Measurements from ENCODE around the gene TPPP2.
"Not testable (repeated sequence)": the region's sequence is repeated elsewhere in the genome, so short reads cannot be mapped to it uniquely, and the experiment has no call there.

The TPPP2 gene

DNA sequence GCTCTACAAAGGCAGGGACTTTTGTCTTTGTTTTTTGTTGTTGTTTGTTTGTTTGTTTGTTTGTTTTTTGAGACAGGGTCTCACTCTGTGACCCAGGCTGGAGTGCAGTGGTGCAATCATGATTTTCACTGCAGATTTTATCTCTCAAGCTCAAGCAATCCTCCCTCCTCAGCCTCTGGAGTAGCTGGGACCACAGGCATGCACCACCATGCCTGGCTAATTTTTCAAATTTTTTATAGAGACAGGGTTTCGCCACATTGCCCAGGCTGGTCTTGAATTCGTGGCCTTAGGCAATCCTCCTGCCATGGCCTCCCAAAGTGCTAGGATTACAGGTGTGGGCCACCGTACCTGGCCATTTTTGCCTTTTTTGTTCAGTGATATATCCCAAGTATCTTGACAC is 10.9 kb downstream of the TPPP2 start:
- H3K27ac ChIP-seq (ENCODE audit: low read length); H3K9ac ChIP-seq (ENCODE audit: low read depth, low read length); H3K4me3 ChIP-seq (ENCODE audit: low read length); H3K9me3 ChIP-seq (ENCODE audit: insufficient read depth, low read depth, low read length); H3K36me3 ChIP-seq (ENCODE audit: insufficient read depth, low read depth, low read length); H3K27me3 ChIP-seq (ENCODE audit: insufficient read depth, low read length): not testable (repeated sequence)
- H3K4me1 ChIP-seq (ENCODE audit: insufficient read depth, low read length), result peaks cover 15% of the 10 kb centered on the region; the same call in 1 of the 2 replicates

DNA sequence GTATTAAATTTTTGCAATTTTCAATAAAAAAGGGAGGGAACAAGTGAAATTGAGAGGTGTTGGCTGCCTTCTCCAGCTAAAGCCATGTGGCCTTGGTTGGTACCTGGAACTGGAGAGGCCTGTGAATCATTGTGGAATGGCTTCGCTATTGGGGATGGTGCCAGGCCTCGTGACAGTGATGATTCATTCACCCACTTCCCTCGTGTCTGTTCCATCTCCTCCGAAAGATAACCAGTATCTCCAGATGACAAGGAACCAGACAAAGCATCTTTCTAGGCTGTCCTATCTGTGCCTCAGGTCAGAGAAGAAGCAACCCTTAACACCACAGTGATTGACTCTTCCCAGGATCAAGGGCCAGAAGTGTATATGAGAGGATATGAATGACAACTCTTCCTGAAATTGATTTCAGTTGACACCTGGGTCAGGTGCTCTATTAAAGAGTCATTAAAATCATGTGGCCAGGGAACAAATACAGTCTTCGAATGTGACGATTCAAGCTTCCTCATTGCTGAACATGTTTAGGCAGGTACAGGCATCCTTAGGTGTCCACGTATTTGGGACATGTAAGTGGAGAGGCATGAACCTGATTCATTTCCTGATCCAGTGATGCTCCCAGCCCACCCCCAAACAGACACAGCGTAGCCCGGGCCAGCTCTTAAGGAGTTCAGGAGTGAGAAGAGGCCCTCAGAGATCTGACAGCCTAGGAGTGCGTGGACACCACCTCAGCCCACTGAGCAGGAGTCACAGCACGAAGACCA is 11.8 kb downstream of the TPPP2 start, which contains the start of gene RNASE7:
TSS of gene RNASE7 (plus strand) at position 687 of the 758 bp plus-strand sequence. CDS start 631 bp downstream, outside the sequence.
- Histone ChIP-seq H3K4me1 (ENCODE audit: insufficient read depth, low read length) (peaks cover 15% of the 10 kb centered on the region; the same call in 1 of the 2 replicates), H3K4me3 (ENCODE audit: low read length) (no peak within 1 kb of the TSS), H3K27me3 (ENCODE audit: insufficient read depth, low read length) (no peaks in the 10 kb centered on the region), H3K36me3 (ENCODE audit: insufficient read depth, low read depth, low read length) (no peaks in the 10 kb centered on the region), H3K27ac (ENCODE audit: low read length) (no peak within 1 kb of the TSS), H3K9ac (ENCODE audit: low read depth, low read length) (no peak within 1 kb of the TSS), H3K9me3 (ENCODE audit: insufficient read depth, low read depth, low read length) (no peaks in the 10 kb centered on the region)

DNA sequence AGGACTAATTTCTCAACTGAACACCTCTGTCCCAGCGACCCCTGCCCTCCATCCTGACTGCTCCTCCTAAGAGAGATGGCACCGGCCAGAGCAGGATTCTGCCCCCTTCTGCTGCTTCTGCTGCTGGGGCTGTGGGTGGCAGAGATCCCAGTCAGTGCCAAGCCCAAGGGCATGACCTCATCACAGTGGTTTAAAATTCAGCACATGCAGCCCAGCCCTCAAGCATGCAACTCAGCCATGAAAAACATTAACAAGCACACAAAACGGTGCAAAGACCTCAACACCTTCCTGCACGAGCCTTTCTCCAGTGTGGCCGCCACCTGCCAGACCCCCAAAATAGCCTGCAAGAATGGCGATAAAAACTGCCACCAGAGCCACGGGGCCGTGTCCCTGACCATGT is 12.9 kb downstream of the TPPP2 start:
- Histone ChIP-seq H3K36me3 (ENCODE audit: insufficient read depth, low read depth, low read length) (no peaks in the 10 kb centered on the region), H3K27me3 (ENCODE audit: insufficient read depth, low read length) (no peaks in the 10 kb centered on the region), H3K9ac (ENCODE audit: low read depth, low read length) (no peak overlapping the region), H3K4me3 (ENCODE audit: low read length) (no peak overlapping the region), H3K27ac (ENCODE audit: low read length) (no peak overlapping the region), H3K4me1 (ENCODE audit: insufficient read depth, low read length) (peaks cover 15% of the 10 kb centered on the region; the same call in 1 of the 2 replicates), H3K9me3 (ENCODE audit: insufficient read depth, low read depth, low read length) (no peaks in the 10 kb centered on the region)

DNA sequence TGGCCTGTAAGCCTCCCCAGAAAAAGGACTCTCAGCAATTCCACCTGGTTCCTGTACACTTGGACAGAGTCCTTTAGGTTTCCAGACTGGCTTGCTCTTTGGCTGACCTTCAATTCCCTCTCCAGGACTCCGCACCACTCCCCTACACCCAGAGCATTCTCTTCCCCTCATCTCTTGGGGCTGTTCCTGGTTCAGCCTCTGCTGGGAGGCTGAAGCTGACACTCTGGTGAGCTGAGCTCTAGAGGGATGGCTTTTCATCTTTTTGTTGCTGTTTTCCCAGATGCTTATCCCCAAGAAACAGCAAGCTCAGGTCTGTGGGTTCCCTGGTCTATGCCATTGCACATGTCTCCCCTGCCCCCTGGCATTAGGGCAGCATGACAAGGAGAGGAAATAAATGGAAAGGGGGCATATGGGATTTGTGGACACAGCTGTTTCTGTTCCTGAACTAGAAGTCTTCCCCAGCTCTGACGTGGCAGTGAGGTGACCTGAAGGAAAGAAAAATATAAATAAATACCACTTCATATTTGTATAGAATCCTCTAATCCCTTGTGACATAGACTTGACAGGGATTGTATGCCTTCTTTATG is 13.5 kb downstream of the TPPP2 start:
- Histone ChIP-seq H3K36me3 (ENCODE audit: insufficient read depth, low read depth, low read length) (no peaks in the 10 kb centered on the region), H3K4me1 (ENCODE audit: insufficient read depth, low read length) (peaks cover 15% of the 10 kb centered on the region; the same call in 1 of the 2 replicates), H3K9ac (ENCODE audit: low read depth, low read length) (no peak overlapping the region), H3K4me3 (ENCODE audit: low read length) (no peak overlapping the region), H3K27ac (ENCODE audit: low read length) (no peak overlapping the region), H3K9me3 (ENCODE audit: insufficient read depth, low read depth, low read length) (no peaks in the 10 kb centered on the region), H3K27me3 (ENCODE audit: insufficient read depth, low read length) (no peaks in the 10 kb centered on the region)

DNA sequence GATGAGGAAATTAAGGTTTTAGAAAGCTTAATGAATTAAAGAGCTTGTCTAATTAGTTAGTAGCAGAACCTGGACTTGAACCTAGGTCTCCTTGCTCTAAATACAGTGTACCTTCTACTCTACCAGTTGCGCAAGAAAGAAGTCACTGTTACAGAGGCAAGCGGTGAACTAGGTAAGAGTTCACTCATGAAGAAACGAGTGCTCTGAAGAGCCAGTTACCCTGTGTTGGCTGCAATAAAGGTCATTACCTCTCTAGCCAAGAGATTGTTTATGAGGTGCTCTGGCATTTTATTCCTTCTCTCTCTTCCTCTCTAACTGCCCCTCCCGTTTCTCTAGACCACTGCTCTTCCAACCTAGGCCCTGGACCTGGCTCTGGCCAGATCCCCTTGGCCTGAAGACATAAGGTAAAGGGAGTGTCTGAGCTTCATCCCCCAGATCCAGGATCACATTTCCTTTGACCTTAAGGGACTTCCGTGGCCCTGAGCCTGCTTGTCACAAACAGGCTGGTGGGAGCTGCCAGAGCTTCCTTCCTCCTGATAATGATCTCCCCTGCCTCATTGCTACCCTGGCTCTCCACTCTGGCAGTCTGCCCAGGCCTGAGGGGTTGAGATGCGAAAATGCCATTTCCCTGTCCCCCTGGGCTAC is 14.1 kb downstream of the TPPP2 start:
- peaks cover 9% of the 10 kb centered on the region; the same call in 1 of the 2 replicates for H3K4me1 ChIP-seq (ENCODE audit: insufficient read depth, low read length)
- no peak overlapping the region for H3K4me3 ChIP-seq (ENCODE audit: low read length)
- H3K36me3 ChIP-seq (ENCODE audit: insufficient read depth, low read depth, low read length), result no peaks in the 10 kb centered on the region
- H3K9me3 ChIP-seq (ENCODE audit: insufficient read depth, low read depth, low read length), result no peaks in the 10 kb centered on the region
- H3K27me3 ChIP-seq (ENCODE audit: insufficient read depth, low read length), result no peaks in the 10 kb centered on the region
- no peak overlapping the region for H3K27ac ChIP-seq (ENCODE audit: low read length)
- H3K9ac ChIP-seq (ENCODE audit: low read depth, low read length), result no peak overlapping the region

DNA sequence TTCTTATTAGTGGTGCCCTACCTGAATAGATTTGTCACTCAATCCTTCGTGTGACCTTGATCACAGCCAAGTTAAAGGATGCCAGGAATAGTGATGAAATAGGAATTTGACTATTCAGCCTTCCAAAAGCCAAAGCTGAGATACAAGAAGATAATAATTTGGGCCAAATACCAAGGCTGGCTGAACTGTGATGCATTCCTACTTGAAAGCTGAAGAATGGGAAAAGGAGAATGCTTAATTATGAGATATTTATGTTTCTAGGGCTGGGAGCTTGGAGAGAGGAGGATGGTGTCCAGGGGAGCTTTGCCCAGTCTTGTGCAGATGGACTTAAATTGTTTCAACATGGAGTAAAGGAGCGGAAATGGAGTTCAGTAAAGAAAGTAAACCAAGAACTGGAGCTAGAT is 17.4 kb downstream of the TPPP2 start:
- Histone ChIP-seq H3K27me3 (ENCODE audit: insufficient read depth, low read length) (no peaks in the 10 kb centered on the region), H3K9me3 (ENCODE audit: insufficient read depth, low read depth, low read length) (no peaks in the 10 kb centered on the region), H3K4me1 (ENCODE audit: insufficient read depth, low read length) (no peaks in the 10 kb centered on the region), H3K4me3 (ENCODE audit: low read length) (no peak overlapping the region), H3K27ac (ENCODE audit: low read length) (no peak overlapping the region), H3K9ac (ENCODE audit: low read depth, low read length) (no peak overlapping the region), H3K36me3 (ENCODE audit: insufficient read depth, low read depth, low read length) (no peaks in the 10 kb centered on the region)

DNA sequence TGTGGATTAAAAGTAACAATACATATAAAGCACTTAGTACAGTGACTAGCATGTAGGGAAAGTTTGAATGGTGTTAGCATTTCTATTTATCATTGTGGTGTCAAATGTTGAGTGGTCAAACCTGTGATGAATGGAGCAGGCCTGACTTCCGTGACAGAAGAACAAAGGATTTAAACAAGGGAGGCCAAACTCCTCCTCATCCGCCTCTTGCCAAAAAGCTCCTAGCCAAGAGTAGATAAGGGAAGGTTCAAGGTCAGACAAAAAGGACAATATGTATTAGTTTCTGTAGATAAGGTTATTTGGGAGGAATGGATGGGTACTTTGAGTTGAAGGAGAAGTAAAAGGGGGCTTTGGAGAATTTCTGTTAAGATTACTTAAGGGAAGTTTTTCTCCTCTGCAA is 18.6 kb downstream of the TPPP2 start:
- no peak overlapping the region for H3K27ac ChIP-seq (ENCODE audit: low read length)
- H3K4me3 ChIP-seq (ENCODE audit: low read length), result no peak overlapping the region
- H3K4me1 ChIP-seq (ENCODE audit: insufficient read depth, low read length), result no peaks in the 10 kb centered on the region
- H3K27me3 ChIP-seq (ENCODE audit: insufficient read depth, low read length), result no peaks in the 10 kb centered on the region
- no peak overlapping the region for H3K9ac ChIP-seq (ENCODE audit: low read depth, low read length)
- H3K36me3 ChIP-seq (ENCODE audit: insufficient read depth, low read depth, low read length), result no peaks in the 10 kb centered on the region
- no peaks in the 10 kb centered on the region for H3K9me3 ChIP-seq (ENCODE audit: insufficient read depth, low read depth, low read length)

DNA sequence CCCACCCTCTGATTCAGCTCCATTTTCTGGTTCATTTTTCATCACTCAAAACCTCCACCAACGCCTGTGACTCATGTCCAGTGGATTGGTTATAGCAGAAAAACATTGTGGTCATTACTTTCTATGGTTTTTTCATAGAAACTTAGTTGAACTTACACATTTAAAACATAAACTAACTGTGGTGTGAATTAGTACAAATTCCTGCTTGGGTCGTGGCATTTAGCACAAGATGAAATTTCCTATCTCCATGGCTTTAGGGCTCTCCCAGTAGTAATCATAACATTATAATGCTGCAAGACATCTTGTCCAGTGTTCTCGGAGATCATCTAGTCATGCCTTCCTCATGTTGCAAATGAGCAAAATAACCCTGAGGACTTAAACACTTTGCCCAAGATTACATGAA is 19.3 kb downstream of the TPPP2 start:
- Histone ChIP-seq H3K27ac (ENCODE audit: low read length) (no peak overlapping the region), H3K27me3 (ENCODE audit: insufficient read depth, low read length) (no peaks in the 10 kb centered on the region), H3K4me3 (ENCODE audit: low read length) (no peak overlapping the region), H3K36me3 (ENCODE audit: insufficient read depth, low read depth, low read length) (no peaks in the 10 kb centered on the region), H3K9me3 (ENCODE audit: insufficient read depth, low read depth, low read length) (no peaks in the 10 kb centered on the region), H3K9ac (ENCODE audit: low read depth, low read length) (no peak overlapping the region), H3K4me1 (ENCODE audit: insufficient read depth, low read length) (no peaks in the 10 kb centered on the region)

DNA sequence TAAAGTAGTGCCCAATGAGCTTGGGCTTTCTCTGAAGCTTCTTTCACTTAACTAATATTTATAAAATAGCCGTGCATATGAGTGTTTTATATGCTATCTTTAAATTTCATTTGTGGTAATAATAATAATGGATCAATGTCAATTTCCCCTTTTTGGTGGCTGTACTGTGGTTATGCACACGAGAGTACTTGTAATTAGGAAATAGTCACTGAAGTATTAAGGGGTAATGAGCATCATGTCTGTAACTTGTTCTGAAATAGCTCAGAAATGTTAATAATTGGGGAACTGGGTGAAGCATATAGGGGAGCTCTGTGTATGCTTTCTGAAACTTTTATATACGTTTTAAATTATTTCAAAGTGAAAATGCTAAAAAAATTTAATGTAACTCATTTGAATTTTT is 20.6 kb downstream of the TPPP2 start:
- Histone ChIP-seq H3K27ac (ENCODE audit: low read length) (no peak overlapping the region), H3K9me3 (ENCODE audit: insufficient read depth, low read depth, low read length) (no peaks in the 10 kb centered on the region), H3K4me3 (ENCODE audit: low read length) (no peak overlapping the region), H3K36me3 (ENCODE audit: insufficient read depth, low read depth, low read length) (no peaks in the 10 kb centered on the region), H3K9ac (ENCODE audit: low read depth, low read length) (no peak overlapping the region), H3K27me3 (ENCODE audit: insufficient read depth, low read length) (no peaks in the 10 kb centered on the region), H3K4me1 (ENCODE audit: insufficient read depth, low read length) (no peaks in the 10 kb centered on the region)

DNA sequence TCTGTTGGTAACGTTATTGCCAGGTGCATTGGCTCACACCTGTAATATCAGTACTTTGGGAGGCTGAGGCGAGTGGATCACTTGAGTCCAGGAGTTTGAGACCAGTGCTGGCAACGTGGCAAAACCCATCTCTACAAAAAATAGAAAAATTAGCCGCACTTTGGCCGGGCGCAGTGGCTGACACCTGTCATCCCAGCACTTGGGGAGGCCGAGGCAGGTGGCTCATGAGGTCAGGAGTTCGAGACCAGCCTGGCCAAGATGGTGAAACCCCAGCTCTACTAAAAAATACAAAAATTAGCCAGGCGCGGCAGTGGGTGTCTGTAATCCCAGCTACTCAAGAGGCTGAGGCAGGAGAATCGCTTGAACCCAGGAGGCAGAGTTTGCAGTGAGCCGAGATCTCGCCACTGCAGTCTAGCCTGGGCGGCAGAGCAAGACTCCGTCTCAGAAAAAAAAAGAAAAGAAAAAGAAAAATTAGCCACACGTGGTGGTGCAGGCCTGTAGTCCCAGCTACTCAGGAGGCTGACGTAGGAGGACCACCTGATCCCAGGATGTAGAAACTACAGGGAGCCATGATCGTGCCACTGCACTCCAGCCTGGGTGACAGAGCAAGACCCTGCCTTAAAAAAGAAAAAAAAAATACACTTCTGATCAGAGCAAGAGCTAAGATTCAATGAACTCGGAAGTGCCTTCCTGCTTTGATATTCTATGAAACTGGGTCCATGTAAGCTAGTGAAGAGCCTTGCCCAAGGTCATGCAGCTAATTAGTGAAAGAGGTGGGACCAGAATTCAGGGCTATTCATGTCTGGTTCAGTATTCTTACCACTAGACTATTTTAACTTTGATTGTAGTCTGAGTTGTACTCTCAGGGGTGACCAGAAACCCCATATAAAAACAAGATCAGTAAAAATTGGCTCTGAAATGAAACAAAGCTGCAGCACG is 23.4 kb downstream of the TPPP2 start:
- Histone ChIP-seq H3K36me3 (ENCODE audit: insufficient read depth, low read depth, low read length) (no peaks in the 10 kb centered on the region), H3K4me3 (ENCODE audit: low read length) (no peak overlapping the region), H3K27me3 (ENCODE audit: insufficient read depth, low read length) (no peaks in the 10 kb centered on the region), H3K9ac (ENCODE audit: low read depth, low read length) (no peak overlapping the region), H3K27ac (ENCODE audit: low read length) (no peak overlapping the region), H3K9me3 (ENCODE audit: insufficient read depth, low read depth, low read length) (no peaks in the 10 kb centered on the region), H3K4me1 (ENCODE audit: insufficient read depth, low read length) (no peaks in the 10 kb centered on the region)

DNA sequence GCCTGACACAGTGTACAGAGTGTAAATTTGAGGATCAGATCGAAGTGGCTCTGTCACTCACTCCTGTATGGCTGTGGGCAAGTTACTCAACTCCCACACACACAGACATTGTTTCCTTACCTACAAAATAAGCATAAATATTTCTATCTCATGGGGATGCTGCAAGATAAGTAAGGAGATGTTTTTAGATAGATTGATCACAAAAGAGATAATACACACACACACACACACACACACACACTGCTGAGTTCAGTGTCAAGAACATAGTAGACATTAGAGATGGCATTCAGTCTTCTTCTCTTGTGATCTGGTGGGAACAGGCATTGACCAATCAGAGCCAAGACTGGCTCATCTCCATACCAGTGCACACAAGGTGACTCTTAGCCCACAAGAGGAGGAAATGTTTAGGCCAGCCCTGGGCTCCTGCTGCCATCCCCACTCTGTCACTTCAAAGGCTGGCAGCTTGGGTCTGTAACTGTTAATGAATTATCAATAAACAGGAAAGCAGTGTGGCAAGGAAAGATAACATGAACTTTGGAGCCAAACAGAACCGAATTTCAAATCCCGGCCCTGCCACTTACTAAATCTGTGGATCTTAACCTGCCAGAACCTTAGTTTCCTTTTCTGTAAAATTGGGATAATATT is 24.2 kb downstream of the TPPP2 start:
- no peaks in the 10 kb centered on the region for H3K9me3 ChIP-seq (ENCODE audit: insufficient read depth, low read depth, low read length)
- H3K4me3 ChIP-seq (ENCODE audit: low read length), result no peak overlapping the region
- H3K27me3 ChIP-seq (ENCODE audit: insufficient read depth, low read length), result no peaks in the 10 kb centered on the region
- H3K9ac ChIP-seq (ENCODE audit: low read depth, low read length), result no peak overlapping the region
- H3K27ac ChIP-seq (ENCODE audit: low read length), result no peak overlapping the region
- no peaks in the 10 kb centered on the region for H3K36me3 ChIP-seq (ENCODE audit: insufficient read depth, low read depth, low read length)
- H3K4me1 ChIP-seq (ENCODE audit: insufficient read depth, low read length), result no peaks in the 10 kb centered on the region

All from iPS-20b (cell line).